ENCODE results near the gene HOXD12.

The HOXD12 gene

DNA sequence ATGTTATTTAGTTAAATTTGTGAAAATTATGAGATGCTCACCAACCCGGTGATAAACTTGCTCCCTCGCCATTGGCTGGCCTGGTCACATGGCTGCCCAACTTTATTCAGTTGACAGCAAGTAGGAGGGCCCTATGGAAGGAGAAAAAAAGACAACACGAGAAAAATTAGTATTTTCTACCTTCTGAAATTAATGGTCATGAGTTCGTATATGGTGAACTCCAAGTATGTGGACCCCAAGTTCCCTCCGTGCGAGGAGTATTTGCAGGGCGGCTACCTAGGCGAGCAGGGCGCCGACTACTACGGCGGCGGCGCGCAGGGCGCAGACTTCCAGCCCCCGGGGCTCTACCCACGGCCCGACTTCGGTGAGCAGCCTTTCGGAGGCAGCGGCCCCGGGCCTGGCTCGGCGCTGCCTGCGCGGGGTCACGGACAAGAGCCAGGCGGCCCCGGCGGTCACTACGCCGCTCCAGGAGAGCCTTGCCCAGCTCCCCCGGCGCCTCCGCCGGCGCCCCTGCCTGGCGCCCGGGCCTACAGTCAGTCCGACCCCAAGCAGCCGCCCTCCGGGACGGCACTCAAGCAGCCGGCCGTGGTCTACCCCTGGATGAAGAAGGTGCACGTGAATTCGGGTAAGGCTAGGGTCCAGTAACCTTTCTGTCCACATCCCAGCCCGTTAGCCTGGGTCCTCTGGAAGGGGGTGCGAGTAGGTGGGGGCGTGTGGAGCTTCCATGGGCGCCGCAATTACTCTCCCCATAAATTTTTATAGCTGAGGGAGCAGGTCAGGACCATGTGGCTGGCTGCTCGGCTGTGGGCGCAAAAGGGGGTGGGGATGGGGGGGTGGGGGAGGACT is 52.1 kb downstream of the HOXD12 start, which contains the start of gene HOXD4:
HOXD4 (plus strand) TSS at position 109 of the 846 bp plus-strand sequence; CDS start at position 193, 84 bp downstream.
- DNase-seq: no peak

All from SHP77 treated with DMSO at 0.1 percent for 48 hours (cell line).